Breast epithelium (tissue), 3 donors: ENCODE results near the gene AJM1.

Experiments
- POLR2A ChIP-seq: fragments of 450-650 bp; IDR thresholded peaks from one replicate; pipeline ENCODE4 v1.6.1; 2016; ENCODE audit warnings: antibody characterized with exemption, mild to moderate bottlenecking, moderate library complexity
- POLR2AphosphoS5 ChIP-seq, 3 donors: sonication (generic); formaldehyde crosslinking; IDR thresholded peaks; one replicate each; pipeline ENCODE4 v1.6.1; 2017; ENCODE audit warnings: antibody characterized with exemption in 3 of 3

DNA sequence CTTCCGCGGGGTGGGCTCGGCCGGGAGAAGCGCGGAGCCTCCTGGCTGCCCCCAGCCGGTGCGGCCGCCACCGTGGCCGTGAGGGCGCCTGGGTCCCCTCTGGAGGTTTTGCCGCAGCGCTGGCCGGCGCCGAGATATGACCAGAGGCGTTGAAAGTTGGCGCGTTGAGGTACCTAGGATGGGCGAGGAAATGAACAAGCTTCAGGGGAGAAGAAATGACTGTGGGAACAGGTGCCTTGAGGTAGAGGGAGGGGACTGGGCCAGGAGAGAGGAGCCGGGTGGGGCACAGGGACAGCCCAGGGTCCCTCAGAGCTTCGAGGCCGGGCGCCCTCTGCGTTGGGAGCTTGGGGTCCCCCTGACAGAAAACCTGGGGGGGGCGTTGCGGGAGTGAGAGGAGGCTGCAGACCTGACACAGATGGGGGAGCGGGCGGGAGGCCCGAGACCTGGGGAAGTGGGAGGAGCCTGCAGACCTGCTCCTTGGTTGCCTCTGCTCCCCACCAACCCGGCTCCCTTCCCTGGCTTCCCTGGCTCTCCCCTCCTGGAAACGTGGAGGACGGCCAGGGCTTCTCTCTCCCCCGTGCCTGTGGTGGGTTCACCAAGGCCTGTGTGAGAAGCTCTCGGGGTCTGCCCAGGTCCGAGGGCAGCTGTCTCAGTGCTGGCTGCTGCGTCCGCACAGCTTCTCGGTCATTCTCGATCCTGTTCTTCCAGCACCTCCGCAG is 20.3 kb upstream of the AJM1 start:
- TF ChIP-seq POLR2A (no peak), POLR2AphosphoS5 (IDR thresholded peaks at IDR 0.05) (no peak)
